ENCODE results near the gene NAT9.

- TF ChIP-seq CTCF (IDR thresholded peaks at IDR 0.05) (no peak), HOXA7 (CRISPR knock-in tag; IDR thresholded peaks at IDR 0.05) (no peak)
Measured at GRCh38 chr17:74801896-74802295, 25.8 kb upstream of the NAT9 start.

All from A549 (cell line).